SHP77 (cell line): ENCODE results near the gene CES2.

Source experiments
- DNase-seq, 2 experiments: peaks; one replicate each; lab custom pipeline; 2025; lab: John Stamatoyannopoulos, UW

Gene CES2

DNA sequence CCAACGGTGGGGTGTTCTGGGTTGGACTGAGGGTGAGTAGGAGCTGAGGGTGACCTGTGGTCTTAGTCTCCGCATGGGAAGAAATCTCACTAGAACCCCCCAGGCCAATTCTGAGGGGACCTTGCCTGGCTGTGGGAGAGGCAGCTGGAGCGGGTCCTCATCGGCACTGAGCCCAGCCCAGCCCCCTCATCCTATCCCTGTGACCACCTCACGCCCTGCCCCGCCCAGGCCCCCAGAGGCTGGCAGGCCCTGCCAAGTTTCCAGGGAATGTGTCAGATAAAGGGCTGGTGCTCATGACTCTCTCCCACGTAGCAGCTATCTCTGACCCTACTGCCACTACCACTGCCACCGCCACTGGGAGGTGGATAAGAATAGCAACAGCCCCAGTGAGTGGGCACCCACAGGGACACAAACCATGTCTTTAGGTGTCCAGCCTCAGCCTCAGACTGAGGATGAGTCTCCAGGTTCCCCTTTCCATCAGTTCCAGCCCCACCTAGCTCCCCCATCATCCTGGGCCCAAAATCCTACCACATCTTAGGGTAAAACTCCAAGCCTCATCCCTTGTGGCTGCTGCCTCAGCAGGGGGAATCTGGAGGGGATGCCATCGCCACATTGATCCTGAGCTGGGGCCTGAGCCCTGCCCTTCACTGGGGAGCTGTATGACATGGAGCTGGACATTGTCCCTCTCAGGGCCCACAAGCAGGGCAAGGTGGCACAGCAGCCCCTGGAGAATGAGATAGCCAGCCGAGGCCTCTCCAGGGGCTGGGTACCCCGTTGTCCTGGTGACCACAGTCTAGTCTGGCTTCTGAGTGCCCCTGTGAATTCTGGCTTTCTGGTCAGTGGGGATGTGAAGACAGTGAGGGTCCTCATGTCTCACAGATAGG lies 31.5 kb upstream of the CES2 start:
- no peak for DNase-seq

- DNase-seq: no peak
These were observed 30.9 kb upstream of the CES2 start for GRCh38 chr16:66904428-66904845.

- DNase-seq: no peak
These were observed 30.3 kb upstream of the CES2 start for GRCh38 chr16:66904846-66905632.

DNA sequence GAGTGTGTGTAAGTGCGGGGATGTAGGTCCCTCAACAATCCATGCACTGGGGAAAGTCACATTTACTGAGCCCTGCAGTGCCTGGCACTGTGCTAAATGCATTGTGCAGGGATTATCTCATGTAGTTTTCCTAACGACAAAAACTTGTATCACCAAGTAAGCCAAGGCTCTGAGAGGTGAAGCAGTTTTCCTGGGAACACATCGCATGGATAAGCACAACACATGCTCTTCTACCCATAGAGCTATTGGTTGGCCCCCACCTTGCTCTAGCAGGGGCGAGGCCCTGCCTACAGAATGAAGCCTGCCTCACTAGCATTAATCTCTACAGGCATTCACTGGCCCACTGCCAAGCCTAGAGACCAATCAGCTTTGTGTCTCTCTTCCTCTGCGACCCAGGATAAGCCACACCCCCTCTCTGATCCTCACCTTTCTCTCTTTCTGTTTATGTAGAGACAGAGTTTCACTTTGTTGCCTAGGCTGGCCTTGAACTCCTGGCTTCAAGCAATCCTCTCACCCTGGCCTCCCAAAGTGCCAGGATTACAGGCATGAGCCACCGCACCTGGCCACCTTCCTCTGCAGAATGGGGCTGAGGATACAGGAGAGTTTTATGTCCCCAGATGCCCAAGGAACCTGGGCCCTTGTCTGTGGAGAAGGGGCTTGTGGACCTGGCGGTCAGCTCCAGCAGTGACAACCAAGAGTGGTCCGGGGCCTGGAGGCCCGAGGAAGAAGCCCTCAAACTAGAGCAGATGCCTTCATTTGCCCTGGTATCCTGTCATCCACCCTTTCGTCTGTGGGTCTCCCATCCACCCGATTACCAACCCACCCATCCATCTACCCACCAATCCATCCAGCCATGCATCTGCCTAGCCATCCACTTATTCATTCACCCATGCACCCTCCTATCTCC lies 29.4 kb upstream of the CES2 start:
- DNase-seq: no peak

DNA sequence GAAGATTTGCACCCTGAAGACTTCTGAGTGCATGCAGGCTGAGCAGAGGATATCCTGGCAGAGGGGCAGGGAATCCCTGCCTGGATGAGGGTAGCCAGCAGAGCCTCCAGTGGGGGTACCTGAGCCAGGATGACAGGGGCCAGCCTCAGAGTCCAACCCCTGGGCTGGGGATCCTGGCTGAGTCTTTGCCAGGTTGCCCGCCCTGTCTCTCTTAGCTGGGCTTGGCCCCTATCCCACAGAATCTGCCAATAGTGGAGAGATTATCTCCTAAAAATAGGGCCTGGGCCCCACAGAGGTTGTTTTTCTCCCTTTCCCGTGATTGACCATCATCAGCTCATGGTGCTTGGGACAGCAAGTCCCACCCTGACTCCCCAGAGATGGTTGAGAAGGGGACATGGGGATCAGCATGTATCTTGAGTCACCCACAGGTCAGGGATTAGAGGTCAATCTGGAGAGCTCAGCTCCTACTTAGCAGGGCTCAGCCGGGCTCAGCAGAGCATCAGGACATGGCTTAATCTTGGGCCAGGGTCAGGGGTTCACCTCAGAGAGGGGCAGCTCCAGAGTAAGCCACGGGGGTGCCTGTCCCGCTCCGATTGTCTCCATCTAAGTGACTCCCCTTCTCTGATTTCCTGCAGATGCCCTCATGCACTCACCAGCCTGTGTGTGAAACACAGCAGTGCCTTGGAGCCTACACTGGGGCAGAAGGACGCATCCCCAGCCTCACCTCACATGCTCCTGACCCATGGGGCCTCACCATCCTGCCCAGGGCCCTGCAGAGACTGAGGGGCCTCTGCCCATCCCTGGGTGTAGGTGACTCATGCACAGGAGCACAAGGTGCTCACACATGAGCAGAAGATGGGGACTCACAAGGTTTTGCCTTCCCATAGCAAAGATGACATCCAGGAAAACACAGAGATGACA lies 28.1 kb upstream of the CES2 start:
- no peak for DNase-seq

DNA sequence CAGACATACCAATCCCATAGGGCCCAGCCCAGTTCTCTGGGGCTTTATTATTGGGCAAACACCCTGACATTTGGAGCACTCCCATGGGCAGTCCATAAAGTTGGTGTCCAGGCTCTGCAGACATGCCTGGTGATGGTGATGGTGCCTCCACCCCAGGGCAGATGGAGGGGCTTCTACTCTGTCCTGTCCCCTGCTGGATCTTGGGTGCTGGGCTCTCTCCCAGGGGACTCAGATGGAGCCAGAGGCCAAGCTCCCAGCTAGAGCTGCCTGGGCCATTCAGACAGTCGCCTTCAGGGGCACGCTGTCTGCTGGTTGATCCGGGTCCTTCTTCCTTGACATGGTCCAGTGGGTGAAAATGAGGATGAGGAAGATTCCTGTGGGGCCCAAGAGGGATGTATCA lies 27.2 kb upstream of the CES2 start:
- DNase-seq: no peak

DNA sequence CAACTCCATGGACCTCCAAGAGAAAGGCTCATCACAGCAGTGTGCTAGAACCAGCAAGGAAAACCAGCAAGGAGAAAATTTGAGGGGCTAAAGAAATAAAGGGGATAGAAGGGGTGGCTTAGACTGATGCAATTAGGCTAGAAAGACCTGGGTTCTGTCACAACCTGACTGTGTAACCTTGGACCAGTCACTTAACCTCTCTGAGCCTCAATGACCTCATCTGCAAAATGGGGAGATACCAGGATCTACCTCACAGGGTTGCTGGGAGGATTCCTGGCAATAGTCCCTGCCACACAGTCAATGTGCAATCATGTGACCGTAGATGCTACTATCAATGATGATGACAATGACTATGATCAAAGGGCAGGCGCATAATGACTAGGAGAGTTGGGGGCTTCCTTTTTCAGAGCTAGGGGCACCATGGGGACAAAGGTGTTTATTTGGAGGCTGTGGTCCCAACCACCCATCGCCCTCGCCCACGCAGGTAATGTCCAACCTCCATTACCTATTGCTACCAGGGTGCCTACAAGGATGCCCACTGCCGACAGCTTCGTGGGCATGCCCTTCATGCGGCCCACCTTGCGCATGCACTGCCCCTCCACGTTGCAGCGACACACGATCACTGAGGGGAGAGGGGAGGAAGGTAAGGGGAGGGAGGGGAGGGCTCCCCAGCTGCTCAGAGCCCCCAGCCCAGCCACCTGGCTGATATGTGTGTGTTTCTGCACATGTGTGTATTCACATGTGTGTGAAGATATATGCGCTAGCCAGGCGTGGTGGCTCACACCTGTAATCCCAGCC lies 26.4 kb upstream of the CES2 start:
- DNase-seq: no peak

GRCh38 chr16:66910175-66910940 lies 25.0 kb upstream of the CES2 start:
- no peak for DNase-seq

GRCh38 chr16:66911112-66911511 lies 24.2 kb upstream of the CES2 start:
- no peak for DNase-seq

- no peak for DNase-seq
These were observed 23.5 kb upstream of the CES2 start for GRCh38 chr16:66911801-66912200.

GRCh38 chr16:66913081-66913480 lies 22.2 kb upstream of the CES2 start:
- no peak for DNase-seq

GRCh38 chr16:66913711-66914110 lies 21.6 kb upstream of the CES2 start:
- no peak for DNase-seq

DNA sequence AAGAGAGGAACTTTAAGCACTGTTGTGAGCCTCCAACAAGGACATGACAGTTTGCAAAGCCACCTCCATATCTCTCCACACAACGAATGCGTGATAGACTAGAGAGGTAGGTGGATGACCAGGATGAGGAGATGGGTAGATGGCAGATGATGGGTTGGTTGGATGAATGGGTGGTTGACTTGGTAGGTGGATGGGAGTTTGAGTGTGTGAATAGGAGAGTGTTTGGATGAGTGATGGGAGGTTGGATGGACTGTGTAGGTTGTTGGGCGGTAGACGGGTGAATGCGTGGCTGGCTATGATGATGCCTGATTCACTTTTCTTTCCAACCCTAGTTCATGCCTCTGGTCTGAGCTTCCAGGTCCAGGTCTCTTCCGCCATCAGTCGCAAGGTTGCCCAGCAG lies 20.8 kb upstream of the CES2 start:
- DNase-seq: no peak

DNA sequence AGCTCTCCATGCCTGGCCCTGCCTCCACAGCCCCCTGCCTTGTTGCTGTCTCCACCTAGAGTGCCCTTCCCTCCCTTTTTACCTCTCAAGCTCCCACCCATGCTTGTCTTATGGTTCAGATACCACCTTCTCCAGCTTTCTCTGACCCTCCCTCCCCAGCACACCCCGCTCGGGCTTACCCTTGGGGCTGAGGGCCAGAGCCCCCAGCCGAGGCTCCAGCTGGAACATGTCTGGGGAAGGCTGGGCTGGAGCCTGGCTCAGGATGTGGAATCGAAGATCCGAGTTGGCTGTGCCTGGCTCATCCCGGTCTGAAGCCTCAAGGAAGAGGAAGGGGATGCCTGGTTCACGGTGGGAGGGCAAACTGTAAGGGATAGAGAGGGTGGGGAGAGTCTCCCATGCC lies 20.3 kb upstream of the CES2 start:
- DNase-seq: no peak

- DNase-seq: no peak
These were observed 18.8 kb upstream of the CES2 start for GRCh38 chr16:66916518-66916917.

- no peak for DNase-seq
These were observed 17.6 kb upstream of the CES2 start for GRCh38 chr16:66917741-66918140.

- DNase-seq: no peak
These were observed 17.0 kb upstream of the CES2 start for GRCh38 chr16:66918355-66918754.

DNA sequence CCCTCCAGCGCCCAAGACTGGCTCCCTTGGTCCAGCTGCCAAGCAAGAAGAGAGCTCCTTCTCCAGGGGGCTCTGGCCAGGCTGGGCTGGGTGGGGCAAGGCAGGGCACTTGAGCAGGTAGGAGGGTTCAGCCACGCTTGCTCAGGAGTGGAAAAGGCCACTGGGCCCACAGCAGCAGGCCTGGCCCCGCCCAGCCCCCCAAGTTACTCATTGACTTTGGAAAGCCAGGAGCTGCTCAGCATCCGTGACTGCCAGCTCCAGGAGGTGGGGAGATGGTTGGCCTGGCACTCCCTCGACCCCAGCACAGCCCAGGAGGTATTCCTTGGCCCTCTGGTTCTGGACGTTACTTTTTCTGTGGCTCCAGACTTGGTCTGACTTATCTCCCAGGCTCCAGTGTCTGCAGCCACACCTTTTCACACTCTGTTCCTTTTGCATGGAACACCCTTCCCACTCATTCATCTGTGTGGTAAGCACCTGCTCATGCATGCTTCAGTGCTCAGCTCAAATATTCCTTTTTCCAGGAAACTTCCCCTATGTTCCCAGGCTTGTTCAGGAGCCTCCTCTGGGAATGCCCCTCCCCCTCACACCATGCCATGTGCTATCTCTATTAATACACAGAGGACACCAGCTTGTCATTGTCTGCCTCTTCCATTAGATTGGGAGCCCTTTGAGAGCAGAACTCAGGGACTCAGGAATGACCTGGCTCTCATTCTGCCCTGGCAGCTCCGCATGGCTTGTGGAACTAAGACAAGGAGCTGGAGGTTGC lies 16.3 kb upstream of the CES2 start, which contains the start of gene CDH16:
TSS of gene CDH16 (minus strand) at position 83 of the 766 bp plus-strand sequence. CDS start 820 bp downstream, outside the sequence.
- DNase-seq: no peak
